GM12891 (cell line): ENCODE measurements around the gene DDX39A.

Source experiments
- PAX5 ChIP-seq: IDR thresholded peaks from 2 replicates; pipeline ENCODE4 v1.6.1; 2011; ENCODE audit warnings: low read length, moderate library complexity, mild to moderate bottlenecking; ENCODE audit not compliant: insufficient read depth, severe bottlenecking
- POLR2A ChIP-seq: IDR thresholded peaks from 2 replicates; pipeline ENCODE4 v1.6.1; 2011; ENCODE audit warnings: low read depth, low read length, control low read depth
- POLR2AphosphoS5 ChIP-seq: IDR thresholded peaks from 2 replicates; pipeline ENCODE4 v1.6.1; 2011; ENCODE audit warnings: low read depth, low read length, control low read depth
- POU2F2 ChIP-seq: IDR thresholded peaks from 2 replicates; pipeline ENCODE4 v1.6.1; 2011; ENCODE audit warnings: low read depth, mild to moderate bottlenecking, control low read depth, low read length, moderate library complexity
- TAF1 ChIP-seq: IDR thresholded peaks from 2 replicates; pipeline ENCODE4 v1.6.1; 2011; ENCODE audit warnings: low read depth, low read length, control low read depth

DNA sequence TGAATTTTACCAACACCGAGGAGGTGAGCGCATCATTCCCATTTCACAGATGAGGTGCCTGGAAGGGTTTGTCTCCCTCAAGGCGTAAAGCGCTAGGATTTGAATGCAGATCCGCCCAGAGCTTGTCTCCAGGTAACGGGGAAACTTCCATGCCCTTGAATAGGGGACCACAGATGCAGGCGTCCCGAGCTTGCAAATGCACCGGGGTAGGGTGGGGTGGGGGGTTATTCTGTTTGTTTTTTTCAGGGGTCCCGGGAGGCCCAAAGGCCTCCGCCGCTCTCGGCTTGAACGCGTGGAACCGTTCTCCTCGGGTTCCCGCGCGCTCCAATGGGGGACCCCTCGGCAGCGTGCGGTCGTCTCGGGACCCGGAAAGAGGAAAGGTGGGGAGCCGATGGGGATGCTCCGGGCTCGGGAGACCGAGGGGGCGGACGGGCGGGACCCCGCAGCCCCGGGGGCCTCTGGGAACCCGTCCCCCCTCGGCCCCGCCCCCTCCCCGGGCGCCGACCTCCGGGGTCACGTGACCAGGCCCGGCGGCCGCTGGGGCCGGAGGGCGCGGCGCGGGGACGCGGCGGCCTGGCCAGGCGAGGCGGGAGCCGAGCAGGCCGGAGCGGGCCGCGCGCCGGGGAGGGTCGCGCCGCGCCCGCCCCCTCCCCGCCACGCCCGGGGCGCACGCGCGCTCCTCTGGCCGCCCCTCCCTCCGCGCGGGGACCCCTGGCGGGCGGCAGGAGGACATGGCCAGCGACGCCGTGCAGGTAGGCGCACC is 13.8 kb upstream of the DDX39A start, which contains the start of gene PKN1:
- TF ChIP-seq POLR2A (no peak), POLR2AphosphoS5 (no peak), PAX5 (no peak), TAF1 (no peak), POU2F2 (no peak)
